GM13976 (cell line): Measurements from ENCODE around the gene PNKD.
A peak's percentile ranks its signal among the peaks of the same experiment; 100 is the strongest.

Source experiments
- DNase-seq: peaks from one replicate; pipeline ENCODE4 v3.0.0; 2012; ENCODE audit warnings: low spot score
- in situ Hi-C: fragments of 300-500 bp; cut with MboI; formaldehyde crosslinking; loops from one replicate; pipeline ENCODE4 v1.12.0; 2022; ENCODE audit warnings: low sequenced_read_pairs, mixed read lengths, inconsistent platforms; ENCODE audit not compliant: unreplicated experiment
- TF ChIP-seq, protein P1 (sequence below): IDR thresholded peaks from 2 replicates; pipeline ENCODE4 v1.5.1; 2012; ENCODE audit warnings: borderline replicate concordance, mild to moderate bottlenecking; ENCODE audit not compliant: insufficient read depth; ENCODE audit errors: extremely low read depth, missing control alignments, control extremely low read depth

The PNKD gene

DNA sequence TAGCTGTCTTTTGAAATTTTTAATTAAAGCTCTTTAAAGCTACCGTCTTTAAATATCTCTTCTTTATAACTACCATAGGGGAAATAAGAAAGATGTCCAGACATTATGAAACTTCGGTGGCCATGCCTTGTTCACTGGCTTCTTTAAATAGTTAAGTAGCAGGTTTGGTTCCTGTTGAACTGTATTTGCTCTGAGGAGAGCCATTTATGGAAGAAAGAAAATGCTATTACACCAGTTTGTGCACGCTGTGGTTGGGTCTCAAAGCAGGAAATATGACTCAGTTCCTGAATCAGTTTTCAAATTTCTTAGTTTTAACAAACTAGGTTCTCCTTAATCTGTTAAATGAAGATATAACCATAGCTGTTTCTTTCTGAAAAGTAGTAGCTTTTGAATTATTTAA, 41.1 kb upstream of the PNKD start:
- TF ChIP-seq, protein P1, sequence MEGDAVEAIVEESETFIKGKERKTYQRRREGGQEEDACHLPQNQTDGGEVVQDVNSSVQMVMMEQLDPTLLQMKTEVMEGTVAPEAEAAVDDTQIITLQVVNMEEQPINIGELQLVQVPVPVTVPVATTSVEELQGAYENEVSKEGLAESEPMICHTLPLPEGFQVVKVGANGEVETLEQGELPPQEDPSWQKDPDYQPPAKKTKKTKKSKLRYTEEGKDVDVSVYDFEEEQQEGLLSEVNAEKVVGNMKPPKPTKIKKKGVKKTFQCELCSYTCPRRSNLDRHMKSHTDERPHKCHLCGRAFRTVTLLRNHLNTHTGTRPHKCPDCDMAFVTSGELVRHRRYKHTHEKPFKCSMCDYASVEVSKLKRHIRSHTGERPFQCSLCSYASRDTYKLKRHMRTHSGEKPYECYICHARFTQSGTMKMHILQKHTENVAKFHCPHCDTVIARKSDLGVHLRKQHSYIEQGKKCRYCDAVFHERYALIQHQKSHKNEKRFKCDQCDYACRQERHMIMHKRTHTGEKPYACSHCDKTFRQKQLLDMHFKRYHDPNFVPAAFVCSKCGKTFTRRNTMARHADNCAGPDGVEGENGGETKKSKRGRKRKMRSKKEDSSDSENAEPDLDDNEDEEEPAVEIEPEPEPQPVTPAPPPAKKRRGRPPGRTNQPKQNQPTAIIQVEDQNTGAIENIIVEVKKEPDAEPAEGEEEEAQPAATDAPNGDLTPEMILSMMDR: no peak
- peak; percentile 79 for DNase-seq
- in situ Hi-C loops: no loop called here

DNA sequence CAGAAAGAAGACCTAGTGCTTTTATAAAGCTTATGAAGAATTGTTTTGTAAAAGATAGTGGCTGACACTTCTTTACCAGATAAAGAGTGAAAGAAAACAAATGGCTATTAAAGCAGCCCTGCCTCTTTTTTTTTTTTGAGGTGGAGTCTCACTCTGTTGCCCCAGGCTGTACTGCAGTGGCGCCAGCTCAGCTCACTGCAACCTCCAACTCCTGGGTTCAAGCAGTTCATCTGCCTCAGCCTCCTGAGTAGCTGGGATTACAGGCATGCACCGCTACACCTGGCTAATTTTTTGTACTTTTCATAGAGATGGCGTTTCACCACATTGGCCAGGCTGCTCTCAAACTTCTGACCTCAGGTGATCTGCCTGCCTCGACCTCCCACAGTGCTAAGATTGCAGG, 40.5 kb upstream of the PNKD start:
- TF ChIP-seq, protein P1: no peak
- DNase-seq: no peak
- in situ Hi-C loops: no loop called here

DNA sequence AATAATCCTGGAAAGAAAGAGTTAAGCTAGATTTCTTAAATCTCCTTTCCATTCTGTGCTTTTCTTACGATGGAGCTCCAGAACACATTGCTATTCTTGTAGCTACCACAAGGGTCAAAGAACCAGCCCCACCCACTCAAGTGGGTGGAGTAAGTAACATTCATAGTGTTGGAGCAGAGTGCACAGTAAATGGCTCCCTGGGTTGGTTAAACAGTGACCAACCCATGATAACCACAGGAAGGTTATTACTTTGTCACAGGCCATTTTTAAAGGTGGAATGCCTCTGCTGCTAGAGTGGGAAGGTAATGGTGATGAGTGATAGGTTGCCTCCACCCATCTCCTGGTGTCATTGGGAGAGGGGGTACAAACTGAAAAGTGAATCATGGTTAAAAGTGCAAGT, 39.4 kb upstream of the PNKD start:
- DNase-seq: peak; percentile 29
- in situ Hi-C loops: no loop called here
- TF ChIP-seq, protein P1: no peak

DNA sequence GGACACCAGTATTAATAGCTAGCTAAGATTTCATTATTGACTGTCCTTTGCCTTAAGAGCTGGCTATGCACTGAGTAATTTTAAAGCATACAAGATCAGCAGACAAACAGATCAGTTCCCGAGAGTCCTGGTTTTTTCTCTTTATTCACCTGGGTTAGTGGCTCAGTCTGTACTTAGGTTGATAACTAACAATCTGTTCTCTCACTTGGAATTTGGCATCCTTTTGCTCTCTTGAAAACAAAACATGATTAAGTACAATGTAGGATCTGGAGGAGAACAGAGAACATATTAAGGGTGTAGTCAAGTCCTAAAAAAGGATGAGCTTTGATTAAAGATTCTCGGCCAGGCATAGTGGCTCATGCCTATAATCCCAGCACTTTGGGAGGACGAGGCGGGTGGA, 36.8 kb upstream of the PNKD start:
- no peak for DNase-seq
- in situ Hi-C loops: no loop called here
- TF ChIP-seq, protein P1: no peak

DNA sequence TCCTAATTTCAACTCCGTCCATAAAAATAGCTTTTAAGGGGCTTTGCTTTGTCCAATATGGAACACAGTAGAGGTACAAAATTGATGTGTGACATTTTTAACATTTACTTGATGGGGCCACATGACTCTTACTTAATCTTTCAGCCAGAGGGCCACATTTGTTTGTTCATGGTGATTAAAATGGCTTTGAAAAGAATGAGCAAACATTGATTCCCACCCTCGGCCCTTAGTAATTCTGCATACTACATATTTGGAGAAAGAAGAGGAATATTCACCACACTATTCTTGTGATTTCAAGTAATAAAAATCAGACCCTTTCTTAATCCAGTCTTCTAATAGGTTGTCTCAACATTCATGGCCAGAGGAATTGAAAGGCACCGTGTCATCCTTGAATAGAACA, 35.8 kb upstream of the PNKD start:
- in situ Hi-C loops: no loop called here

DNA sequence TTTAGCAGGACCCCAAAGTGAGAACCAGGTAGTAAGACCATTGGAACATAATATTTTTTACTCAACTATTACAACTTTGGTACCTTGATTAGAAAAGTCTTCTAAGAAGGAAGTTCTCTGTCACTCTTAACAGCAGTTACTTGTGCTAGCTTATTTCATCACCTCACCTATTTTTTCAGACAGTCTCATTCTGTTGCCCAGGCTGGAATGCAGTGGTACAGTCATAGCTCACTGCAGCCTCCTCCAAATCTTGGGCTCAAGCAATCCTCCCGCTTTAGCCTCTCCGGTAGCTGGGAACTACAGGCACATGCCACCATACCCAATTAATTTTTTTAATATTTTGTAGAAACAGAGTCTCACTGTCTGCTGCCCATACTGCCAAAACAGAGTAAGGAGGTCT, 35.3 kb upstream of the PNKD start:
- TF ChIP-seq, protein P1: no peak
- in situ Hi-C loops: no loop called here
- DNase-seq: no peak

More for the DNA sequence above, 35.8 kb upstream of the PNKD start:
- DNase-seq: no peak
- TF ChIP-seq, protein P1: no peak

DNA sequence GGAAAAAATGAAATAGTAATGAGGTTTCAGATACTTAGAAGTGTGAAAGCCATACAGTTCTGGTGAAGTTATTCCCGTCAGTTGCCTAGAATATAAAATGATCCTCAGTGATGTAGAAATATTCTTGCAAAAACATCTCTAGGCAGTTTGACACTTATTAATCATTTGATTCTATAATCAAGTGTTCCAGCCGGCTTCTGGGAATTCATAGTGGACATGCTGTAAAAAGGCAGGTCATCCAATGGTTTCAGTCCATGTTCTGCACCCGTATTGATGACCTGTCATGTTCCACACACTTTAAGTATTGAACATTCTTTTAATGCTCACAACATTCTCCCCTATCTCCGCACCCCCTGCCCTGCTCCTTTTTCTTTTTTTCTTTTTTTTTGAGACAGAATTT, 33.5 kb upstream of the PNKD start:
- in situ Hi-C loops: no loop called here
- TF ChIP-seq, protein P1: no peak
- DNase-seq: no peak
